ENCODE measurements around the gene PGBD2.

DNA sequence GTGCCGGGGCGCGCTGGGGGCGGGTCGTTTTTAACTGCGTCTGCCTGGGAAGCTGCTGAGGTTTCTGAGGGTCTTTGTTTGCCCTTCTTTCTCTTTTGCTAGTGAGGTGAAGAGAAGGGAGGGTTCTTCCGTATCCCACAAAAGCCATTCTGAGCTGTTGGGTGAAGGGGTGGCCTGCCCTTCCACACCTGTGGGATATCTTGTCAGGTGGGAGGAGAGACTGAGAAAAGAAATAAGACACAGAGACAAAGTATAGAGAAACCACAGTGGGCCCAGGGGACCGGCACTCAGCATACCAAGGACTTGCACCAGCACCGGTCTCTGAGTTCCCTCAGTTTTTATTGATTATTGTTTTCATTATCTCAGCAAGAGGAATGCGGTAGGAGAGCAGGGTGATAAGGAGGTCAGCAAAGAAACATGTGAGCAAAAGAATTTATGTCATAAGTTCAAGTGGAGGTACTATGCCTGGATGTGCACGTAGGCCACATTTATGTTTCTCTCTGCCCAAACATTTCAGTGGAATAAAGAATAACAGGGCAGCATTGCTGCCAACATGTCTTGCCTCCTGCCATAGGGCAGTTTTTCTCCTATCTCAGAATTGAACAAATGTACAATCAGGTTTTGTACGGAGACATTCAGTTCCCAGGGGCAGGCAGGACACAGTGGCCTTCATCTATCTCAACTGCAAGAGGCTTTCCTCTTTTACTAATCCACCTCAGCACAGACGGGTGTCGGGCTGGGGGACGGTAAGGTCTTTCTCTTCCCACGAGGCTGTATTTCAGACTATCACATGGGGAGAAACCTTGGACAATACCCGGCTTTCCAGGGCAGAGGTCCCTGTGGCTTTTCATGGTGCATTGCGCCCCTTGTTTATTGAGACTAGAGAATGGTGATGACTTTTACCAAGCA is 972 bp downstream of the PGBD2 start:
- TF ChIP-seq, protein P1, sequence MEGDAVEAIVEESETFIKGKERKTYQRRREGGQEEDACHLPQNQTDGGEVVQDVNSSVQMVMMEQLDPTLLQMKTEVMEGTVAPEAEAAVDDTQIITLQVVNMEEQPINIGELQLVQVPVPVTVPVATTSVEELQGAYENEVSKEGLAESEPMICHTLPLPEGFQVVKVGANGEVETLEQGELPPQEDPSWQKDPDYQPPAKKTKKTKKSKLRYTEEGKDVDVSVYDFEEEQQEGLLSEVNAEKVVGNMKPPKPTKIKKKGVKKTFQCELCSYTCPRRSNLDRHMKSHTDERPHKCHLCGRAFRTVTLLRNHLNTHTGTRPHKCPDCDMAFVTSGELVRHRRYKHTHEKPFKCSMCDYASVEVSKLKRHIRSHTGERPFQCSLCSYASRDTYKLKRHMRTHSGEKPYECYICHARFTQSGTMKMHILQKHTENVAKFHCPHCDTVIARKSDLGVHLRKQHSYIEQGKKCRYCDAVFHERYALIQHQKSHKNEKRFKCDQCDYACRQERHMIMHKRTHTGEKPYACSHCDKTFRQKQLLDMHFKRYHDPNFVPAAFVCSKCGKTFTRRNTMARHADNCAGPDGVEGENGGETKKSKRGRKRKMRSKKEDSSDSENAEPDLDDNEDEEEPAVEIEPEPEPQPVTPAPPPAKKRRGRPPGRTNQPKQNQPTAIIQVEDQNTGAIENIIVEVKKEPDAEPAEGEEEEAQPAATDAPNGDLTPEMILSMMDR (IDR thresholded peaks at IDR 0.05; ENCODE audit: control extremely low read depth in 1 of 3, insufficient read depth in 1 of 3, low read depth in 1 of 3, low read length in 3 of 3) = no peak
- TF ChIP-seq TAF1 (IDR thresholded peaks at IDR 0.05; ENCODE audit: low read depth, low read length) (peak; percentile 53; the same call in 1 of the 2 replicates), POLR2AphosphoS5 (IDR thresholded peaks at IDR 0.05; ENCODE audit: low read depth, low read length) (peak; percentile 32; the same call in 1 of the 2 replicates), CEBPB (IDR thresholded peaks at IDR 0.05; ENCODE audit: low read depth, low read length) (no peak), ATF3 (IDR thresholded peaks at IDR 0.05; ENCODE audit: insufficient read depth, low read depth, low read length) (no peak), EP300 (IDR thresholded peaks at IDR 0.05; ENCODE audit: borderline replicate concordance in 1 of 2, low read depth in 2 of 2, low read length in 2 of 2) (no peak), BACH1 (IDR thresholded peaks at IDR 0.05; ENCODE audit: low read length) (no peak), SRF (IDR thresholded peaks at IDR 0.05; ENCODE audit: low read depth, low read length) (no peak), ASH2L (IDR thresholded peaks at IDR 0.05; ENCODE audit: low read length) (no peak), RXRA (IDR thresholded peaks at IDR 0.05; ENCODE audit: insufficient read depth, low read depth, low read length) (no peak)
- TF ChIP-seq, protein P2, sequence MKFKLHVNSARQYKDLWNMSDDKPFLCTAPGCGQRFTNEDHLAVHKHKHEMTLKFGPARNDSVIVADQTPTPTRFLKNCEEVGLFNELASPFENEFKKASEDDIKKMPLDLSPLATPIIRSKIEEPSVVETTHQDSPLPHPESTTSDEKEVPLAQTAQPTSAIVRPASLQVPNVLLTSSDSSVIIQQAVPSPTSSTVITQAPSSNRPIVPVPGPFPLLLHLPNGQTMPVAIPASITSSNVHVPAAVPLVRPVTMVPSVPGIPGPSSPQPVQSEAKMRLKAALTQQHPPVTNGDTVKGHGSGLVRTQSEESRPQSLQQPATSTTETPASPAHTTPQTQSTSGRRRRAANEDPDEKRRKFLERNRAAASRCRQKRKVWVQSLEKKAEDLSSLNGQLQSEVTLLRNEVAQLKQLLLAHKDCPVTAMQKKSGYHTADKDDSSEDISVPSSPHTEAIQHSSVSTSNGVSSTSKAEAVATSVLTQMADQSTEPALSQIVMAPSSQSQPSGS (IDR thresholded peaks at IDR 0.05; ENCODE audit: low read length) = no peak
